ENCODE results near the gene EHBP1L1. TPM values are rescaled to one million over a fixed set of nuclear protein-coding genes. Genes with fewer than 3 reads are reported as not detected.
A peak's percentile ranks its signal among the peaks of the same experiment; 100 is the strongest.

Gene EHBP1L1
- total and polyA plus RNA-seq, 2 donors (not counting 1 experiment from before 2014, with no cell fraction given): 12.8 to 53.5 TPM

- no peaks in the 10 kb centered on the region for H4K20me1 ChIP-seq (ENCODE audit: control insufficient read depth, extremely low read depth, insufficient read depth, low read length)
- no peaks in the 10 kb centered on the region for H3K79me2 ChIP-seq (ENCODE audit: control insufficient read depth, insufficient read depth, low read length)
- no peaks in the 10 kb centered on the region for H3K9me3 ChIP-seq (ENCODE audit: control insufficient read depth, insufficient read depth, low read depth, low read length)
- TF ChIP-seq EZH2 (IDR thresholded peaks at IDR 0.05; ENCODE audit: low read length, missing control alignments): no peak
- TF ChIP-seq CTCF (conservative IDR thresholded peaks at IDR 0.05 in 1 of 2, IDR thresholded peaks at IDR 0.05 in 1 of 2; ENCODE audit: low read depth in 1 of 2, low read length in 2 of 2): no peak
- no peaks in the 10 kb centered on the region for H3K4me1 ChIP-seq (ENCODE audit: control insufficient read depth, extremely low read depth, insufficient read depth, low read length)
- H3K9ac ChIP-seq (ENCODE audit: insufficient read depth, low read length): no peak overlapping the region
- no peak overlapping the region for H3K4me2 ChIP-seq (ENCODE audit: extremely low read depth, insufficient read depth, low read length)
- H3K27ac ChIP-seq (ENCODE audit: insufficient read depth, low read length): no peak overlapping the region
- no peak for DNase-seq (ENCODE audit: low read depth in 2 of 2)
- no peak overlapping the region for H3K4me3 ChIP-seq (replicated peaks in 1 of 4; ENCODE audit: control extremely low read depth in 1 of 4, insufficient read depth in 1 of 4, low read depth in 3 of 4, low read length in 4 of 4)
- no peaks in the 10 kb centered on the region for H3K27me3 ChIP-seq (ENCODE audit: control insufficient read depth, insufficient read depth, low read length)
- H2AFZ ChIP-seq (ENCODE audit: low read length): no peak overlapping the region
- H3K36me3 ChIP-seq (ENCODE audit: control insufficient read depth, insufficient read depth, low read length): peaks cover 38% of the 10 kb centered on the region
Observed at GRCh38 chr11:65624931-65625627, 49.2 kb downstream of the EHBP1L1 start.

DNA sequence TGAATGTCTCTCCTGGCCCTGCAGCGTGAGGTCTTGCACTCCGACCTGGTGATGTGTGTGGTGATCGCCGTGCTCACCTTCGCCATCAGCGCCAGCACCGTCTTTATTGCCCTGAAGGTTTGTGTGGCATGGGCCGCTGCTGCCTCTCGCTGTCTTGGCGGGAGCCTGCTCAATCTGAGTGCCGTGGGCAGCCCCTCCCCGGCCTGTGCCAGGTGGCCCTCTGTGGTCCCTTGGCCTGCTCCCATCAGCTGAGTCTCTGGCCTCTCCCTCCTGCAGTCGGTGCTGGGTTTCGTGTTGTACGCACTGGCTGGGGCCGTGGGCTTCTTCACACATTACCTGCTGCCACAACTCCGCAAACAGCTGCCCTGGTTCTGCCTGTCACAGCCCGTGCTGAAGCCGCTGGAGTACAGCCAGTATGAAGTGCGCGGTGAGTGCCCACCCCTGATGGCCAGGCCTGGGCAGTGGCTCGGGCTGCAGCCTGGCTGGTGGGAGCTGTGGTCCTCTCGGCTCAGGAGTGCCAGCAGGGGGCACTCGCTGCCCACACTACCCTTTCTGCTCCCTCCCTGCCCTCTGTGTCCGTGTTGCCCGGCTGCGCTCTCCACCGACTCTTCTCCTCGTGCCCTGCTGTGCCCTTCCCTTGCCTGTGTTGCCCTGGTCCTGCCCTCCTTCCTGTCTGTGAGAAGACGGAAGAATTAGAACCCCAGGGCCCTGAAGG is 49.9 kb downstream of the EHBP1L1 start:
- no peaks in the 10 kb centered on the region for H3K9me3 ChIP-seq (ENCODE audit: control insufficient read depth, insufficient read depth, low read depth, low read length)
- H2AFZ ChIP-seq (ENCODE audit: low read length): no peak overlapping the region
- peaks cover 38% of the 10 kb centered on the region for H3K36me3 ChIP-seq (ENCODE audit: control insufficient read depth, insufficient read depth, low read length)
- H3K27me3 ChIP-seq (ENCODE audit: control insufficient read depth, insufficient read depth, low read length): no peaks in the 10 kb centered on the region
- H3K27ac ChIP-seq (ENCODE audit: insufficient read depth, low read length): no peak overlapping the region
- H4K20me1 ChIP-seq (ENCODE audit: control insufficient read depth, extremely low read depth, insufficient read depth, low read length): no peaks in the 10 kb centered on the region
- no peaks in the 10 kb centered on the region for H3K79me2 ChIP-seq (ENCODE audit: control insufficient read depth, insufficient read depth, low read length)
- H3K4me3 ChIP-seq (replicated peaks in 1 of 4; ENCODE audit: control extremely low read depth in 1 of 4, insufficient read depth in 1 of 4, low read depth in 3 of 4, low read length in 4 of 4): no peak overlapping the region
- no peaks in the 10 kb centered on the region for H3K4me1 ChIP-seq (ENCODE audit: control insufficient read depth, extremely low read depth, insufficient read depth, low read length)
- H3K9ac ChIP-seq (ENCODE audit: insufficient read depth, low read length): no peak overlapping the region
- no peak for TF ChIP-seq EZH2 (IDR thresholded peaks at IDR 0.05; ENCODE audit: low read length, missing control alignments)
- TF ChIP-seq CTCF (conservative IDR thresholded peaks at IDR 0.05 in 1 of 2, IDR thresholded peaks at IDR 0.05 in 1 of 2; ENCODE audit: low read depth in 1 of 2, low read length in 2 of 2): peak; percentile 27 to 51
- no peak overlapping the region for H3K4me2 ChIP-seq (ENCODE audit: extremely low read depth, insufficient read depth, low read length)
- DNase-seq (ENCODE audit: low read depth in 2 of 2): peak in 1 of 2 donors; percentile 43

- Histone ChIP-seq H3K27ac (ENCODE audit: insufficient read depth, low read length) (no peak overlapping the region), H3K27me3 (ENCODE audit: control insufficient read depth, insufficient read depth, low read length) (no peaks in the 10 kb centered on the region), H3K36me3 (ENCODE audit: control insufficient read depth, insufficient read depth, low read length) (peaks cover 33% of the 10 kb centered on the region), H3K4me1 (ENCODE audit: control insufficient read depth, extremely low read depth, insufficient read depth, low read length) (no peaks in the 10 kb centered on the region), H4K20me1 (ENCODE audit: control insufficient read depth, extremely low read depth, insufficient read depth, low read length) (no peaks in the 10 kb centered on the region), H3K4me3 (replicated peaks in 1 of 4; ENCODE audit: control extremely low read depth in 1 of 4, insufficient read depth in 1 of 4, low read depth in 3 of 4, low read length in 4 of 4) (no peak overlapping the region), H3K79me2 (ENCODE audit: control insufficient read depth, insufficient read depth, low read length) (no peaks in the 10 kb centered on the region), H3K9ac (ENCODE audit: insufficient read depth, low read length) (no peak overlapping the region), H3K4me2 (ENCODE audit: extremely low read depth, insufficient read depth, low read length) (no peak overlapping the region), H3K9me3 (ENCODE audit: control insufficient read depth, insufficient read depth, low read depth, low read length) (no peaks in the 10 kb centered on the region), H2AFZ (ENCODE audit: low read length) (no peak overlapping the region)
- no peak for DNase-seq (ENCODE audit: low read depth in 2 of 2)
- TF ChIP-seq EZH2 (IDR thresholded peaks at IDR 0.05; ENCODE audit: low read length, missing control alignments) (no peak), CTCF (conservative IDR thresholded peaks at IDR 0.05 in 1 of 2, IDR thresholded peaks at IDR 0.05 in 1 of 2; ENCODE audit: low read depth in 1 of 2, low read length in 2 of 2) (no peak)
Observed at GRCh38 chr11:65627202-65627601, 51.3 kb downstream of the EHBP1L1 start.

Data from fibroblast of lung (primary cell).